ENCODE results near the gene PSMD3. TPM values are rescaled to one million over a fixed set of nuclear protein-coding genes. Genes with fewer than 3 reads are reported as not detected.
A peak's percentile ranks its signal among the peaks of the same experiment; 100 is the strongest.

The PSMD3 gene
- total and polyA plus RNA-seq, 7 donors = 137 to 392 (median 221) TPM

GRCh38 chr17:39937447-39937846 lies 43.2 kb upstream of the PSMD3 start:
- ATAC-seq = no peak
- Histone ChIP-seq H3K27ac (no peak overlapping the region), H3K4me1 (peaks cover 12% of the 10 kb centered on the region), H3K27me3 (ENCODE audit: insufficient read depth in 3 of 3, low read length in 2 of 3) (no peaks in the 10 kb centered on the region), H3K9me3 (no peaks in the 10 kb centered on the region), H3K36me3 (ENCODE audit: insufficient read depth in 1 of 2, low read depth in 1 of 2) (no peaks in the 10 kb centered on the region), H3K4me3 (no peak overlapping the region)
- WGBS, 3 donors = 77 to 85% (median 82%) methylated on average over 3 of the region's 3 CpGs
- no peak for DNase-seq
- TF ChIP-seq CTCF (IDR thresholded peaks at IDR 0.05) = no peak
- intact Hi-C loops (cut with DNase I) = no loop called here

- Histone ChIP-seq H3K36me3 (ENCODE audit: insufficient read depth in 1 of 2, low read depth in 1 of 2) (no peaks in the 10 kb centered on the region), H3K27me3 (ENCODE audit: insufficient read depth in 3 of 3, low read length in 2 of 3) (no peaks in the 10 kb centered on the region), H3K4me1 (peaks cover 12% of the 10 kb centered on the region), H3K4me3 (no peak overlapping the region), H3K9me3 (no peaks in the 10 kb centered on the region), H3K27ac (no peak overlapping the region)
- ATAC-seq = peak in 3 of 4 donors; percentile 26 to 46 (median 41)
- no peak for DNase-seq
- TF ChIP-seq CTCF (IDR thresholded peaks at IDR 0.05) = no peak
- intact Hi-C loops (cut with DNase I) = no loop called here
- WGBS, 3 donors = 50 to 61% (median 50%) methylated on average over 8 of the region's 8 CpGs
These were observed 42.3 kb upstream of the PSMD3 start for GRCh38 chr17:39938140-39938869.

GRCh38 chr17:39939106-39939505 lies 41.5 kb upstream of the PSMD3 start:
- TF ChIP-seq CTCF (IDR thresholded peaks at IDR 0.05) = no peak
- no peak overlapping the region for H3K4me3 ChIP-seq
- no peak for DNase-seq
- no peaks in the 10 kb centered on the region for H3K27me3 ChIP-seq (ENCODE audit: insufficient read depth in 3 of 3, low read length in 2 of 3)
- 91 to 92% (median 91%) methylated on average over 3 of the region's 3 CpGs for WGBS, 3 donors
- no peak for ATAC-seq
- intact Hi-C loops (cut with DNase I) = no loop called here
- no peaks in the 10 kb centered on the region for H3K9me3 ChIP-seq
- peaks cover 7% of the 10 kb centered on the region for H3K4me1 ChIP-seq
- no peak overlapping the region for H3K27ac ChIP-seq
- H3K36me3 ChIP-seq (ENCODE audit: insufficient read depth in 1 of 2, low read depth in 1 of 2) = no peaks in the 10 kb centered on the region

- H3K27ac ChIP-seq = peak overlapping the region; percentile 37
- H3K4me3 ChIP-seq = no peak overlapping the region
- DNase-seq = no peak
- H3K27me3 ChIP-seq (ENCODE audit: insufficient read depth in 3 of 3, low read length in 2 of 3) = no peaks in the 10 kb centered on the region
- intact Hi-C loops (cut with DNase I) = no loop called here
- ATAC-seq = peak in 2 of 4 donors; percentile 21 to 43
- peak; percentile 10 for TF ChIP-seq CTCF (IDR thresholded peaks at IDR 0.05)
- WGBS, 3 donors = 39 to 51% (median 45%) methylated on average over 6 of the region's 6 CpGs
- H3K36me3 ChIP-seq (ENCODE audit: insufficient read depth in 1 of 2, low read depth in 1 of 2) = no peaks in the 10 kb centered on the region
- H3K4me1 ChIP-seq = peaks cover 3% of the 10 kb centered on the region
- no peaks in the 10 kb centered on the region for H3K9me3 ChIP-seq
These were observed 40.8 kb upstream of the PSMD3 start for GRCh38 chr17:39939588-39940419.
